ENCODE results near the gene GXYLT2.

DNA sequence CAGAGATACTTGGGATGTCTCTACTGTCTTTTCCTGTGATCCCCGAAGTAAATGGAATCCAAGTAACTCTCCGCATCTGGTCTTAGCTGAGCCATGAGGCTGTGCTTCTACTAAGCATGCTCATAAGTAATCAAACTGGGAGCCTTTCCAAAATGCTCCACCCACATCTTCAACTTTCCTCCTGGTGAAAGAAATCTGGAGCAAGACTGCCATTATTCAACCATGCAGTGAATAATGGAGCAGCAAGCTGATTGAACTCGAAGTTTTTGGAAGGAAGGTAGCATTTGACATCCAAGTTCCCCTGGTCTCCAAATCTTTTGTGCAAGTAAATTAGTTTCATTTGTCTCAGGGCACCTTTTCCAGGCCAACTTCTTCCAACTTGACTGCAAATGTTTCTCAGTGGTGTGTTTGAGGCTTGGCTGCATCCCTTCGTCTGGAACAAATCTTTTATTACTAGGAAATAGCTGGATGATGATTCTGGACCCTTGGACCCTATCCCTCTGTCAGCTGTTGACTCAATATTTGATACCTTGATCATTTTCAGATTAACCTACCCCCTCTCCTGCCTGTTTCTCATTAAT is 19.4 kb downstream of the GXYLT2 start:
- TF ChIP-seq, protein P1, sequence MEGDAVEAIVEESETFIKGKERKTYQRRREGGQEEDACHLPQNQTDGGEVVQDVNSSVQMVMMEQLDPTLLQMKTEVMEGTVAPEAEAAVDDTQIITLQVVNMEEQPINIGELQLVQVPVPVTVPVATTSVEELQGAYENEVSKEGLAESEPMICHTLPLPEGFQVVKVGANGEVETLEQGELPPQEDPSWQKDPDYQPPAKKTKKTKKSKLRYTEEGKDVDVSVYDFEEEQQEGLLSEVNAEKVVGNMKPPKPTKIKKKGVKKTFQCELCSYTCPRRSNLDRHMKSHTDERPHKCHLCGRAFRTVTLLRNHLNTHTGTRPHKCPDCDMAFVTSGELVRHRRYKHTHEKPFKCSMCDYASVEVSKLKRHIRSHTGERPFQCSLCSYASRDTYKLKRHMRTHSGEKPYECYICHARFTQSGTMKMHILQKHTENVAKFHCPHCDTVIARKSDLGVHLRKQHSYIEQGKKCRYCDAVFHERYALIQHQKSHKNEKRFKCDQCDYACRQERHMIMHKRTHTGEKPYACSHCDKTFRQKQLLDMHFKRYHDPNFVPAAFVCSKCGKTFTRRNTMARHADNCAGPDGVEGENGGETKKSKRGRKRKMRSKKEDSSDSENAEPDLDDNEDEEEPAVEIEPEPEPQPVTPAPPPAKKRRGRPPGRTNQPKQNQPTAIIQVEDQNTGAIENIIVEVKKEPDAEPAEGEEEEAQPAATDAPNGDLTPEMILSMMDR (IDR thresholded peaks at IDR 0.05): no peak
- peak; percentile 18 to 96 (median 21) for TF ChIP-seq POLR2AphosphoS5 (IDR thresholded peaks at IDR 0.05)
- TF ChIP-seq POLR2A (IDR thresholded peaks at IDR 0.05): no peak
